GM23248 (cell line): Measurements from ENCODE around the gene KIF26A. TPM values are rescaled to one million over a fixed set of nuclear protein-coding genes. Genes with fewer than 3 reads are reported as not detected.

ENCODE experiments used
- DNase-seq: peaks from one replicate; pipeline ENCODE4 v3.0.0-alpha.2; 2015
- H2AFZ ChIP-seq: fragments of 200-600 bp; sonication (generic); 2 replicates; pipeline ENCODE4 v1.6.1; 2016; ENCODE audit warnings: antibody characterized with exemption
- H3F3A ChIP-seq: fragments of 200-600 bp; sonication (generic); 2 replicates; pipeline ENCODE4 v1.6.1; 2016; ENCODE audit warnings: mild to moderate bottlenecking, antibody characterized with exemption, mixed run types; ENCODE audit not compliant: insufficient read depth
- H3K27ac ChIP-seq: fragments of 200-600 bp; sonication (generic); 2 replicates; pipeline ENCODE4 v1.5.1; 2016; ENCODE audit warnings: mild to moderate bottlenecking
- H3K27me3 ChIP-seq: fragments of 200-600 bp; sonication (generic); replicated peaks from 2 replicates; pipeline ENCODE4 v1.6.1; 2016; ENCODE audit warnings: mild to moderate bottlenecking; ENCODE audit not compliant: insufficient read depth
- H3K36me3 ChIP-seq: fragments of 200-600 bp; sonication (generic); 2 replicates; pipeline ENCODE4 v1.6.1; 2016; ENCODE audit warnings: low read depth, mild to moderate bottlenecking
- H3K4me1 ChIP-seq: fragments of 200-600 bp; sonication (generic); 2 replicates; pipeline ENCODE4 v1.6.1; 2016; ENCODE audit warnings: mild to moderate bottlenecking; ENCODE audit not compliant: insufficient read depth
- H3K4me2 ChIP-seq: fragments of 200-600 bp; sonication (generic); one replicate; pipeline ENCODE4 v1.6.1; 2016; ENCODE audit warnings: mild to moderate bottlenecking; ENCODE audit not compliant: unreplicated experiment
- H3K4me3 ChIP-seq: fragments of 200-600 bp; sonication (generic); 2 replicates; pipeline ENCODE4 v1.5.1; 2016; ENCODE audit warnings: mild to moderate bottlenecking
- H3K79me2 ChIP-seq: fragments of 200-600 bp; sonication (generic); 2 replicates; pipeline ENCODE4 v1.6.1; 2016; ENCODE audit warnings: mild to moderate bottlenecking; ENCODE audit not compliant: insufficient read depth
- H3K9ac ChIP-seq: fragments of 200-600 bp; sonication (generic); 2 replicates; pipeline ENCODE4 v1.6.1; 2016; ENCODE audit warnings: mild to moderate bottlenecking
- H3K9me2 ChIP-seq: fragments of 200-600 bp; sonication (generic); 2 replicates; pipeline ENCODE4 v1.6.1; 2016; ENCODE audit warnings: mixed run types, mild to moderate bottlenecking, moderate library complexity; ENCODE audit not compliant: insufficient read depth
- H3K9me3 ChIP-seq: fragments of 200-600 bp; sonication (generic); one replicate; pipeline ENCODE4 v1.6.1; 2017; ENCODE audit warnings: low read depth
- H4K20me1 ChIP-seq: fragments of 200-600 bp; sonication (generic); 2 replicates; pipeline ENCODE4 v1.6.0; 2016; ENCODE audit not compliant: insufficient read depth
- EZH2 ChIP-seq: fragments of 200-600 bp; sonication (generic); IDR thresholded peaks from 2 replicates; pipeline ENCODE4 v1.6.1; 2018; ENCODE audit warnings: antibody characterized with exemption, mild to moderate bottlenecking; ENCODE audit not compliant: insufficient read depth, poor library complexity, severe bottlenecking
- EZH2phosphoT487 ChIP-seq: fragments of 200-600 bp; sonication (generic); IDR thresholded peaks from 2 replicates; pipeline ENCODE4 v1.6.1; 2018; ENCODE audit warnings: antibody characterized with exemption, moderate library complexity, mild to moderate bottlenecking, low read depth; ENCODE audit not compliant: insufficient read depth
- WGBS, 2 experiments: methylation state at CpG; one replicate each; pipeline ENCODE4 v1.1.6; 2015 to 2017; ENCODE audit warnings: low lambda C conversion rate in 2 of 2, low coverage in 1 of 2; ENCODE audit errors: missing lambda C conversion rate in 2 of 2; 5-methylcytosine and 5-hydroxymethylcytosine counted together
- in situ Hi-C: fragments of 300-500 bp; cut with MboI; formaldehyde crosslinking; loops from 2 replicates; pipeline ENCODE4 v1.15.0; 2020
- polyA plus RNA-seq: library from polyadenylated mRNA; unstranded; fragments of >200 nt; fragmentation: Nextera tagmentation; extraction: Ambion mirVana; gene quantifications from 2 replicates; pipeline ENCODE4 v1.2.1, GENCODE V29; 2016
- total RNA-seq: library from RNA; depleted of rRNA; stranded (reverse); fragments of >200 nt; shearing (Covaris generic); gene quantifications from 2 replicates; pipeline ENCODE4 v1.2.3, GENCODE V29; 2014

The KIF26A gene
- total and polyA plus RNA-seq, 2 experiments from 2014 or later: not detected

GRCh38 chr14:104226421-104227383 lies 88.3 kb downstream of the KIF26A start:
- H3K4me1 ChIP-seq: no peaks in the 10 kb centered on the region
- H3K4me3 ChIP-seq: no peak overlapping the region
- no peaks in the 10 kb centered on the region for H3K79me2 ChIP-seq
- H2AFZ ChIP-seq: no peak overlapping the region
- H3K36me3 ChIP-seq: no peaks in the 10 kb centered on the region
- H3K27ac ChIP-seq: no peak overlapping the region
- no peaks in the 10 kb centered on the region for H3K9me2 ChIP-seq
- no peak overlapping the region for H3K4me2 ChIP-seq
- DNase-seq: no peak
- in situ Hi-C loops: no loop called here
- H3K9ac ChIP-seq: no peak overlapping the region
- H3F3A ChIP-seq: no peaks in the 10 kb centered on the region
- WGBS, 2 experiments: 53 to 58% methylated on average over 17 of the region's 17 CpGs
- no peaks in the 10 kb centered on the region for H4K20me1 ChIP-seq
- no peak for TF ChIP-seq EZH2
- TF ChIP-seq EZH2phosphoT487: no peak
- no peaks in the 10 kb centered on the region for H3K9me3 ChIP-seq
- no peaks in the 10 kb centered on the region for H3K27me3 ChIP-seq

- Histone ChIP-seq H3K9me3 (no peaks in the 10 kb centered on the region), H3K4me3 (no peak overlapping the region), H3F3A (no peaks in the 10 kb centered on the region), H3K27me3 (no peaks in the 10 kb centered on the region), H4K20me1 (no peaks in the 10 kb centered on the region), H3K9ac (no peak overlapping the region), H3K9me2 (no peaks in the 10 kb centered on the region), H3K4me1 (no peaks in the 10 kb centered on the region), H3K36me3 (no peaks in the 10 kb centered on the region), H2AFZ (no peak overlapping the region), H3K79me2 (no peaks in the 10 kb centered on the region), H3K27ac (no peak overlapping the region), H3K4me2 (no peak overlapping the region)
- DNase-seq: no peak
- TF ChIP-seq EZH2phosphoT487: no peak
- in situ Hi-C loops: no loop called here
- WGBS, 2 experiments: 3 to 10% methylated on average over 1 of the region's 1 CpG
Observed at GRCh38 chr14:104227806-104228205, 89.4 kb downstream of the KIF26A start.

- no peaks in the 10 kb centered on the region for H3K9me3 ChIP-seq
- in situ Hi-C loops: no loop called here
- H3K4me2 ChIP-seq: no peak overlapping the region
- no peaks in the 10 kb centered on the region for H3K36me3 ChIP-seq
- no peak overlapping the region for H3K9ac ChIP-seq
- no peaks in the 10 kb centered on the region for H3F3A ChIP-seq
- DNase-seq: no peak
- no peak for TF ChIP-seq EZH2phosphoT487
- TF ChIP-seq EZH2: no peak
- no peak overlapping the region for H2AFZ ChIP-seq
- H3K27me3 ChIP-seq: no peaks in the 10 kb centered on the region
- H3K4me3 ChIP-seq: no peak overlapping the region
- H3K79me2 ChIP-seq: no peaks in the 10 kb centered on the region
- no peaks in the 10 kb centered on the region for H3K9me2 ChIP-seq
- H4K20me1 ChIP-seq: no peaks in the 10 kb centered on the region
- no peaks in the 10 kb centered on the region for H3K4me1 ChIP-seq
- 31 to 40% methylated on average over 7 of the region's 7 CpGs for WGBS, 2 experiments
- H3K27ac ChIP-seq: no peak overlapping the region
Observed at GRCh38 chr14:104228221-104228620, 89.8 kb downstream of the KIF26A start.

GRCh38 chr14:104228716-104229533 lies 90.5 kb downstream of the KIF26A start:
- Histone ChIP-seq H3K4me3 (no peak overlapping the region), H3K4me2 (no peak overlapping the region), H4K20me1 (no peaks in the 10 kb centered on the region), H3K9me3 (no peaks in the 10 kb centered on the region), H3K79me2 (no peaks in the 10 kb centered on the region), H3K36me3 (no peaks in the 10 kb centered on the region), H3K9me2 (no peaks in the 10 kb centered on the region), H3K4me1 (no peaks in the 10 kb centered on the region), H3F3A (no peaks in the 10 kb centered on the region), H3K27ac (no peak overlapping the region), H3K27me3 (no peaks in the 10 kb centered on the region), H3K9ac (no peak overlapping the region), H2AFZ (no peak overlapping the region)
- in situ Hi-C loops: no loop called here
- no peak for TF ChIP-seq EZH2
- 42% methylated on average over 17 of the region's 17 CpGs for WGBS, 2 experiments
- no peak for DNase-seq
